Colonic mucosa (tissue), 4 donors: ENCODE results near the gene FBXW4. TPM values are rescaled to one million over a fixed set of nuclear protein-coding genes. Genes with fewer than 3 reads are reported as not detected.
"Not testable (repeated sequence)": the region's sequence is repeated elsewhere in the genome, so short reads cannot be mapped to it uniquely, and the experiment has no call there.

Experiments
- DNase-seq: peaks from one replicate; pipeline ENCODE4 v3.0.0-alpha.2; 2020
- H3K27ac ChIP-seq: fragments of 200-600 bp; one replicate; pipeline ENCODE4 v1.8.0; 2021
- H3K27me3 ChIP-seq: fragments of 200-600 bp; one replicate; pipeline ENCODE4 v1.8.0; 2021
- H3K36me3 ChIP-seq: fragments of 200-600 bp; one replicate; pipeline ENCODE4 v1.8.0; 2021
- H3K4me1 ChIP-seq: fragments of 200-600 bp; one replicate; pipeline ENCODE4 v1.8.0; 2021; ENCODE audit warnings: mild to moderate bottlenecking
- H3K4me3 ChIP-seq: fragments of 200-600 bp; one replicate; pipeline ENCODE4 v1.8.0; 2021
- H3K9ac ChIP-seq, 2 donors: one replicate each; pipeline ENCODE4 v1.7.0; 2013; ENCODE audit warnings: control low read depth in 2 of 2, low read depth in 2 of 2, low read length in 2 of 2
- H3K9me3 ChIP-seq: fragments of 200-600 bp; one replicate; pipeline ENCODE4 v1.8.0; 2021
- CTCF ChIP-seq: fragments of 200-600 bp; IDR thresholded peaks from one replicate; pipeline ENCODE4 v1.8.0; 2022; ENCODE audit warnings: antibody characterized with exemption, mild to moderate bottlenecking
- intact Hi-C: fragments of 100-400 bp; cut with DNase I; formaldehyde crosslinking; loops from one replicate; pipeline ENCODE4 v1.14.1; 2022
- total RNA-seq, 2 donors: library from RNA; stranded (reverse); fragmentation: NEBNext Ultra II Directional in 1 of 2; extraction: Animal tissue kit (Norgen Biotek cat#: 25700) in 1 of 2; gene quantifications; one replicate each; pipeline ENCODE4 v1.2.1, GENCODE V29; 2021
- donor health status: healthy.
- donor health status: DM: no; HTN: no; CAD: no.
- donor health status: DM: no; HTN: no; CAD: no.

The FBXW4 gene
- total RNA-seq, 2 donors from 2014 or later, result 42.5 to 60.7 TPM

- Histone ChIP-seq H3K36me3 (no peaks in the 10 kb centered on the region), H3K9ac (no peak overlapping the region), H3K27ac (no peak overlapping the region), H3K27me3 (no peaks in the 10 kb centered on the region), H3K4me1 (no peaks in the 10 kb centered on the region), H3K4me3 (no peak overlapping the region), H3K9me3 (no peaks in the 10 kb centered on the region)
- intact Hi-C loops, result no loop called here
- TF ChIP-seq CTCF, result no peak
- no peak for DNase-seq
Measured at GRCh38 chr10:101643546-101643945, 51.4 kb downstream of the FBXW4 start.

GRCh38 chr10:101639141-101639900 is 55.6 kb downstream of the FBXW4 start:
- H3K36me3 ChIP-seq, result no peaks in the 10 kb centered on the region
- H3K4me1 ChIP-seq, result no peaks in the 10 kb centered on the region
- intact Hi-C loops, result no loop called here
- H3K4me3 ChIP-seq, result no peak overlapping the region
- TF ChIP-seq CTCF, result no peak
- no peak overlapping the region for H3K9ac ChIP-seq
- H3K27me3 ChIP-seq, result no peaks in the 10 kb centered on the region
- no peaks in the 10 kb centered on the region for H3K9me3 ChIP-seq
- no peak for DNase-seq
- no peak overlapping the region for H3K27ac ChIP-seq

GRCh38 chr10:101633510-101633909 is 61.5 kb downstream of the FBXW4 start:
- DNase-seq, H3K4me3 ChIP-seq, H3K9me3 ChIP-seq, H3K27ac ChIP-seq, H3K36me3 ChIP-seq, intact Hi-C loops, H3K9ac ChIP-seq, H3K4me1 ChIP-seq, H3K27me3 ChIP-seq: not testable (repeated sequence)

GRCh38 chr10:101631821-101632475 is 63.0 kb downstream of the FBXW4 start:
- H3K9me3 ChIP-seq, result no peaks in the 10 kb centered on the region
- H3K27me3 ChIP-seq, result no peaks in the 10 kb centered on the region
- H3K4me1 ChIP-seq, result no peaks in the 10 kb centered on the region
- no peak for DNase-seq
- H3K4me3 ChIP-seq, result no peak overlapping the region
- TF ChIP-seq CTCF, result no peak
- no peaks in the 10 kb centered on the region for H3K36me3 ChIP-seq
- intact Hi-C loops, result no loop called here
- H3K9ac ChIP-seq, result no peak overlapping the region
- H3K27ac ChIP-seq, result no peak overlapping the region

GRCh38 chr10:101630633-101630920 is 64.4 kb downstream of the FBXW4 start:
- Histone ChIP-seq H3K9me3 (no peaks in the 10 kb centered on the region), H3K36me3 (no peaks in the 10 kb centered on the region), H3K27ac (no peak overlapping the region), H3K27me3 (no peaks in the 10 kb centered on the region), H3K4me3 (no peak overlapping the region), H3K9ac (no peak overlapping the region), H3K4me1 (no peaks in the 10 kb centered on the region)
- no peak for TF ChIP-seq CTCF
- intact Hi-C loops, result no loop called here
- no peak for DNase-seq

- Histone ChIP-seq H3K9ac (no peak overlapping the region), H3K4me3 (no peak overlapping the region), H3K27me3 (no peaks in the 10 kb centered on the region), H3K36me3 (no peaks in the 10 kb centered on the region), H3K9me3 (no peaks in the 10 kb centered on the region), H3K4me1 (no peaks in the 10 kb centered on the region), H3K27ac (no peak overlapping the region)
- no peak for TF ChIP-seq CTCF
- no peak for DNase-seq
- intact Hi-C loops, result no loop called here
Measured at GRCh38 chr10:101629837-101630632, 64.9 kb downstream of the FBXW4 start.
